SK-N-SH (cell line): ENCODE data around the gene MTERF2. TPM values are rescaled to one million over a fixed set of nuclear protein-coding genes. Genes with fewer than 3 reads are reported as not detected.

Experiments
- CHD2 ChIP-seq: fragments of 150-350 bp; IDR thresholded peaks from 2 replicates; pipeline ENCODE4 v1.6.1; 2018; ENCODE audit warnings: low read length; ENCODE audit not compliant: partially characterized antibody
- ELF1 ChIP-seq: IDR thresholded peaks from 2 replicates; pipeline ENCODE4 v1.4.0; 2012
- EP300 ChIP-seq, 2 experiments: IDR thresholded peaks; 2 replicates each; pipeline versions ENCODE4 v1.4.0 to v1.6.1; 2012; ENCODE audit warnings: borderline replicate concordance in 1 of 2, low read depth in 1 of 2, low read length in 1 of 2
- FOXJ3 ChIP-seq: sonication (generic); formaldehyde crosslinking; IDR thresholded peaks from 2 replicates; pipeline ENCODE4 v1.5.1; 2020; ENCODE audit warnings: mild to moderate bottlenecking, missing genetic modification reagents
- FOXM1 ChIP-seq: IDR thresholded peaks from 2 replicates; pipeline ENCODE4 v1.4.0; 2012; ENCODE audit warnings: low read depth, mild to moderate bottlenecking
- GABPA ChIP-seq: IDR thresholded peaks from 2 replicates; pipeline ENCODE4 v1.4.0; 2012; ENCODE audit warnings: low read depth, mild to moderate bottlenecking
- JUND ChIP-seq: IDR thresholded peaks from 2 replicates; pipeline ENCODE4 v1.4.0; 2012
- MEF2A ChIP-seq: IDR thresholded peaks from 2 replicates; pipeline ENCODE4 v1.4.0; 2012; ENCODE audit warnings: low read depth, borderline replicate concordance
- NRF1 ChIP-seq: IDR thresholded peaks from 2 replicates; pipeline ENCODE4 v1.6.1; 2012; ENCODE audit warnings: low read depth, mild to moderate bottlenecking, low read length
- POLR2AphosphoS5 ChIP-seq: IDR thresholded peaks from 2 replicates; pipeline ENCODE4 v1.6.1; 2012; ENCODE audit warnings: low read depth, low read length
- RAD21 ChIP-seq: IDR thresholded peaks from 2 replicates; pipeline ENCODE4 v1.6.1; 2012; ENCODE audit warnings: mild to moderate bottlenecking, low read length
- REST ChIP-seq: IDR thresholded peaks from 2 replicates; pipeline ENCODE4 v1.6.1; 2012; ENCODE audit warnings: mild to moderate bottlenecking, low read depth, low read length, moderate library complexity
- RXRA ChIP-seq: IDR thresholded peaks from 2 replicates; pipeline ENCODE4 v1.4.0; 2012; ENCODE audit warnings: low read depth, mild to moderate bottlenecking, borderline replicate concordance
- SIN3A ChIP-seq: IDR thresholded peaks from 2 replicates; pipeline ENCODE4 v1.6.1; 2012; ENCODE audit warnings: low read depth, mild to moderate bottlenecking, low read length, moderate library complexity, borderline replicate concordance
- TAF1 ChIP-seq: IDR thresholded peaks from 2 replicates; pipeline ENCODE4 v1.6.1; 2012; ENCODE audit warnings: low read depth, mild to moderate bottlenecking, low read length, moderate library complexity, borderline replicate concordance
- TCF12 ChIP-seq: IDR thresholded peaks from 2 replicates; pipeline ENCODE4 v1.4.0; 2012
- TEAD4 ChIP-seq: IDR thresholded peaks from 2 replicates; pipeline ENCODE4 v1.4.0; 2012; ENCODE audit warnings: mild to moderate bottlenecking, borderline replicate concordance; ENCODE audit not compliant: insufficient read depth
- YY1 ChIP-seq: IDR thresholded peaks from 2 replicates; pipeline ENCODE4 v1.4.0; 2012; ENCODE audit warnings: low read depth, mild to moderate bottlenecking
- polyA plus RNA-seq, 3 experiments: library from polyadenylated mRNA; depleted of rRNA; stranded (reverse); fragments of >200 nt; gene quantifications; 2 replicates each; pipeline ENCODE4 v1.2.3, GENCODE V29; 2012
- TF ChIP-seq, protein P1 (sequence below): IDR thresholded peaks from 2 replicates; pipeline ENCODE4; 2012
- TF ChIP-seq, protein P2 (sequence below): IDR thresholded peaks from 2 replicates; pipeline ENCODE4 v1.4.0; 2012; ENCODE audit warnings: low read depth

The MTERF2 gene
- polyA plus RNA-seq, 1 of the 3 experiments (the other 2 are of a cell fraction): 5.9 TPM

- TF ChIP-seq, protein P1, sequence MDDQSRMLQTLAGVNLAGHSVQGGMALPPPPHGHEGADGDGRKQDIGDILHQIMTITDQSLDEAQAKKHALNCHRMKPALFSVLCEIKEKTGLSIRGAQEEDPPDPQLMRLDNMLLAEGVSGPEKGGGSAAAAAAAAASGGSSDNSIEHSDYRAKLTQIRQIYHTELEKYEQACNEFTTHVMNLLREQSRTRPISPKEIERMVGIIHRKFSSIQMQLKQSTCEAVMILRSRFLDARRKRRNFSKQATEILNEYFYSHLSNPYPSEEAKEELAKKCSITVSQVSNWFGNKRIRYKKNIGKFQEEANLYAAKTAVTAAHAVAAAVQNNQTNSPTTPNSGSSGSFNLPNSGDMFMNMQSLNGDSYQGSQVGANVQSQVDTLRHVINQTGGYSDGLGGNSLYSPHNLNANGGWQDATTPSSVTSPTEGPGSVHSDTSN: no peak
- TF ChIP-seq GABPA: 0 out of 2 replicates have a peak, but pooled peaks have one; percentile 11
- TF ChIP-seq RAD21: no peak
- TF ChIP-seq NRF1: no peak
- TF ChIP-seq YY1: no peak
- TF ChIP-seq JUND: no peak
- TF ChIP-seq SIN3A: 0 out of 2 replicates have a peak, but pooled peaks have one; percentile 20
- peak; percentile 29 for TF ChIP-seq CHD2
- TF ChIP-seq ELF1: no peak
- TF ChIP-seq TEAD4: no peak
- TF ChIP-seq, protein P2, sequence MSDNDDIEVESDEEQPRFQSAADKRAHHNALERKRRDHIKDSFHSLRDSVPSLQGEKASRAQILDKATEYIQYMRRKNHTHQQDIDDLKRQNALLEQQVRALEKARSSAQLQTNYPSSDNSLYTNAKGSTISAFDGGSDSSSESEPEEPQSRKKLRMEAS: peak; percentile 5; the same call in 1 of the 2 replicates
- TF ChIP-seq RXRA: no peak
- TF ChIP-seq MEF2A: no peak
- TF ChIP-seq TCF12: no peak
- no peak for TF ChIP-seq TAF1
- TF ChIP-seq FOXJ3: no peak
- TF ChIP-seq POLR2AphosphoS5: no peak
- no peak for TF ChIP-seq REST
- TF ChIP-seq EP300 (IDR thresholded peaks at IDR 0.05; ENCODE audit: borderline replicate concordance in 1 of 2, low read depth in 1 of 2, low read length in 1 of 2): no peak
- no peak for TF ChIP-seq FOXM1
These were observed 30.8 kb downstream of the MTERF2 start (continued) for GRCh38 chr12:106956048-106956578.
